HG02610 (cell line): Measurements from ENCODE around the gene VDAC2.

ENCODE experiments used
- ATAC-seq: cut with Tn5 transposase; IDR thresholded peaks from one replicate; pipeline ENCODE4 v1.9.1; 2021; ENCODE audit warnings: mild to moderate bottlenecking, moderate library complexity; ENCODE audit not compliant: unreplicated experiment

VDAC2 gene

GRCh38 chr10:75246506-75246905 is 35.9 kb downstream of the VDAC2 start:
- no peak for ATAC-seq

GRCh38 chr10:75247797-75248196 is 37.2 kb downstream of the VDAC2 start:
- ATAC-seq, result no peak

- no peak for ATAC-seq
These were observed 40.3 kb downstream of the VDAC2 start for GRCh38 chr10:75250934-75251333.

GRCh38 chr10:75253281-75254220 is 43.0 kb downstream of the VDAC2 start:
- ATAC-seq, result no peak

DNA sequence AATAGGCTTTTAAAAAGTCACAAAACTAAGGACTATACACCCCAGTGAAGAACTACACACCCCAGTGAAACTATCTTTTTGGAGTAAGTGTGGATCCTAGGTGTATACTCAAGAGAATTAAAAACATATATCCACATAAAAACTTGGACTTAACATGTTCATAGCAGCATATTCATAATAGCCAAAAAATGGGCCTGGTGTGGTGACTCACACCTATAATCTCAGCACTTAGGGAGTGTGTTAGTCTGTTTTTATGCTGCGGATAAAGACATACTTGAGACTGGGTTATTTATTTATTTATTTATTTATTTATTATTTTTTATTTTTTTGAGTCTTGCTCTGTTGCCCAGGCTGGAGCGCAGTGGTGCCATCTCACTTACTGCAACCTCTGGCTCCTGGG is 44.1 kb downstream of the VDAC2 start:
- no peak for ATAC-seq

DNA sequence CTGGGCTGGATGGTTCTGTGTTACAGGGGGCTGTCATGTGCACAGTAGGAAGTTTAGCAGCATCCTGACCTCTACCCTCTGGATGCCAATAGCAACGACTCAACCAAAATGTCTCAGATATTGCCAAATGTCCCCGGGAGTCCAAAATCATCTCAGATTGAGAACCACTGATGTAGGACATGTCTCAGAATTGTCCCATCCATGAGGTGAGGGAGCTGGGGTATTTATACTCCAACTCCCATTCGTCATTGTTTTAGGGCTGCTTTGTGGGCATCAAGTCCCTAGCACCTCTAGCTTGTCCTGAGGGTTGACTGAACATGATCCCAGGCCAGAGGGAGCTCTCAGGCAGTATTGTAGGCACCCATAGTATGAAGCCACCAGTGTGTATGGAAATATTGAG is 50.4 kb downstream of the VDAC2 start:
- ATAC-seq, result no peak

DNA sequence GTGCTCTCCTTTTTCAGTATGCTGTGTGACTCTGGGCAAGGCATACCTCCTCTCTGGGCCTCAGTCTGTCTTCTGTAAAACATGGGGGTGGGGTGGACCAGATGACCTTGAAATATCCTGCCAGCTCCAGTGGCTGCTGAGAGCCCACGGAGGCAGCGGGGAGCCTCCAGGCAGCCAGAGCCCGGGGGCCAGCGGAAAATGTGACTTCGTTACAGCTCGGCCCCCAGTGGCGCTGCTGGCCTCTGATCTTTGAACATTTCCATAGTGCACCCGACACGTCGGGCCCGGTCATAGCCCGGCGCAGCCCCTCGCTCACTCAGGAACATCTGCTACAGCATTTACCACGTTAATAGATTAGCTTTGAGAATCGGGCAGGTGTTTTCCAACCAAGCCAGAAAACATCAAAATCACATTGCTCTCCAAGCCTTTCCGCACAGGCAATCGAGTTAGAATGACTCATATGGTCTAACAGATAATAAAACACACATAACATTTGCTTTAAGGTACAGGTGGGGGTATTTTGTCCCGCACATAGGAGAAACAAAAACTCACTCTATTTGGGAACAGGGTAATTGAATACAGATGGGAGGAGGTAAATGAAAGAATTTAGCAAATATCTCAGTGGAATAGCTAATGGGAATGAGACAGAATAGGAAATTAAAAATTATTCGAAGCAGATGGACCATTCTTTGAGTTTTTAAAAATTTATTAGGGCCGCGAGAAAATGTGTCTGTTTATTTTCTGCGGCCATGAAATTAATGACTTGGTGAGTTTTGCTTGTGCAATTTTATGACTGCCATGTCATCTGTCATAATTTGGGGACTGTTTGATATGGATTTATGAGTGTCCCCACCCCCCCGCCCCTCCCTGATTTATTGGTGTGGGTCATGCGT is 51.5 kb downstream of the VDAC2 start:
- no peak for ATAC-seq

- no peak for ATAC-seq
These were observed 53.2 kb downstream of the VDAC2 start for GRCh38 chr10:75263806-75264205.

GRCh38 chr10:75265856-75266255 is 55.3 kb downstream of the VDAC2 start:
- no peak for ATAC-seq

DNA sequence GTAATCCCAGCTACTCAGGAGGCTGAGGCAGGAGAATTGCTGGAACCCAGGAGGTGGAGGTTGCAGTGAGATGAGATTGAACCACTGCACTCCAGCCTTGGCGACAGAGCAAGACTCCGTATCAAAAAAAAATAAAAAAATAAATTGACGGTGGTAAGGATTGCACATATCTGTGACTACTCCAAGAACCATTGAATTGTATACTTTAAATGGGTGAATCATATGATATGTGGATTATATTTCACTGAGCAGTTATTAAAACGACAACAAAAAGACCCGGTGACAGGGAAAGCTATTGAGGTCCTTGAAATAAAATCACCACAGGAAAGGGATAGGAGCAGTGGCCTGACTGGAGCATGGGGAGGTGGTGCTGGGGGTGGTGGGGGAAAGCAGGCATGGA is 56.3 kb downstream of the VDAC2 start:
- ATAC-seq, result no peak

GRCh38 chr10:75269605-75270004 is 59.0 kb downstream of the VDAC2 start:
- no peak for ATAC-seq

DNA sequence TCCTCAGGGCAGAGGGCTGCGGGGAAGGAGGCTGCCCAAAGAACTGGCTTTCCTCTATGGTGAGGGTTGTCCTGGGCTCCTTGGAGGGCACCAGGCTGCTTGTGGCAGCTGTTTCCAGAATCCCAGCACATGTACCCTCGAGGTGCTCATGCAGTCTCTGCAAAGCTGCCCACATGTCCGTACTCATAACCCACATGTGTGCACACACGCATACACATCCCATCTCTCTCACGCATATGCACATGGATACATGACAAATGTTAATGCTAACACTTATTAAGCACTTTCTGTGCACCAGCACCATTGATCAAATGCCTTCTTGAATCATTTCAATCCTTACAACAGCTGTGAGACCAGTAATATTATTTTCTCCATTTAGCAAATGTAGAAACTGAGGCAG is 61.5 kb downstream of the VDAC2 start:
- ATAC-seq, result no peak

DNA sequence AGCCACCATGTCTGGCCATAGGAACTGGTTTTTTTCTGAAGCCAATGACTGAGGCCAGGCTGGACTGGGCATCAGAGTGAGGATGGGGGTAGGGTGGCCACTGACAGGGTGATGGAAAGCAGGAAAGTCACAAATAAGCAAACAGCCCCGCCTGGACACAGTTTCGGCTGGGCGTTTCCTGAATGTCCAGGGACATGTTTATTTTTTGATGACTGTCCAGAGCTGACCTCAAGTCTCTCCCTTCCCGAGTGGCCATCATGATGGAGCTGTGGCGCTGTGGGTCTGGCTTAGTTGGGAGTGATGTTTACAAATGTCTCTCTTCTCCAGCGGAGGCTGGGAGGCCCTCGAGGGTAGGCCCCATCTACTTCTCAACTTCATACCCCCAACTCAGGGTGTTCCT is 62.3 kb downstream of the VDAC2 start:
- no peak for ATAC-seq

- ATAC-seq, result no peak
These were observed 65.7 kb downstream of the VDAC2 start for GRCh38 chr10:75276069-75276872.

GRCh38 chr10:75280236-75280635 is 69.6 kb downstream of the VDAC2 start:
- ATAC-seq, result no peak
